ENCODE data around the gene PCSK6.

DNA sequence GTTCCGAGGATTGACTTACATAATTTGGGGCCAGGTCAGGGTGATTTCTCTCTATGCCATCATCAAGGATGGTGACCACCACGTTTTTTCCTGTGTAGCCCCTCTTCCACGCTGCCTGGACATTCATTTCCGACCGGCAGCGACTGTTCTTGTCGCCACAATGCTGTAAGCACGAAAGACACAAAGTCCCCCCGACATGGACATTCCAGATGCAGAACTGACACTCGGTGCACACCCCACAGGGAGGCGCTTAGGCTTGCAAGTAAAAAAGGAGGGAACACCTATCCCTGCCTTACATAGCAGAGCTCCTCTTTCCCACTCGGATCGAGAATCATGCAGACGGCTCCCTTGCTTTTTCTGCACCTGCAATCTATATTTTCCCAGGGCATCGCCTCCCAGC is 58.2 kb downstream of the PCSK6 start:
- TF ChIP-seq POLR2A (IDR thresholded peaks at IDR 0.05; ENCODE audit: low read length) (no peak), GATA1 (IDR thresholded peaks at IDR 0.05; ENCODE audit: low read depth, low read length) (no peak)

All from erythroblast (primary cell).